NCI-H187 treated with DMSO at 0.1 percent for 48 hours (cell line): Measurements from ENCODE around the gene TRAF3.
"Not testable (repeated sequence)": the region's sequence is repeated elsewhere in the genome, so short reads cannot be mapped to it uniquely, and the experiment has no call there.

ENCODE experiments used
- DNase-seq: peaks from one replicate; lab custom pipeline; 2025; lab: John Stamatoyannopoulos, UW

The TRAF3 gene

GRCh38 chr14:102891556-102891955, 114.3 kb downstream of the TRAF3 start:
- no peak for DNase-seq

DNA sequence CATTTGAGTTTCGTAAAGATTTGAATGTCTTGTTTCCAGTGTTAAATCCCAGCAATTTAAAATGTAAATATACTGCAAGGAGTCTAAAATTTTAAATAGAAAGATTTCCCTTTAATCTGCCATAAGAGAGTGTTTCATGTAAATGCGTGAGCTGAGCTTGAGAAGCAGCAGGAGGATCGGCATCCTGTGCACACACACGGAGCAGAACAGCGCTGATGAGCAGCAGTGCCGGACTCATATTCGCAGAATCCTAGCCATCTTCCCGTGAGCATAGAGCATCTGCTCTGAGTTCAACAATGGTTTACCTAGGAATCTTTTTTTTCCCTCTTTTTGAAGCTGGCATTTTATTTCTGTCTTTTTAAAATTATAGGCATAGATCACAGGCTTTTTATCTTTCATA, 115.4 kb downstream of the TRAF3 start:
- DNase-seq: no peak

DNA sequence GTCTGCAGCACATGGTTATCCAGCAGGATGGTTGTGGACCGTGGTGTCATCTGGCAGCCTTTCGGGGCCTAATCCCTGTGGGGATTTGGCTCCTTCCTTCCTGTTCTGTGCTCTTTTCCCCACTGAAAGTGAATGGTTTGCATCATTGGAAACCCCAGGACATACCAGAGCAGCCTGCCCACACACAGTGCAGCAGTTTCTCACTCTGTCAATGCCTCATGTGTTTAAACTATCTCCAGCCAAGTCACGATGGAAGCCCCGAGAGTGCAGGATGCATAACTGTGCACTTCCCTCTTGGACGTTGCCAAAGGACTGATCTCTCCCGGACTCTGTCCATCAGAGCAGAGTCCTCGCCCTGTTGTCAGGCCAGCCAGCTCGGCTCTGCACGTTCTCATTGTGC, 116.2 kb downstream of the TRAF3 start:
- no peak for DNase-seq

DNA sequence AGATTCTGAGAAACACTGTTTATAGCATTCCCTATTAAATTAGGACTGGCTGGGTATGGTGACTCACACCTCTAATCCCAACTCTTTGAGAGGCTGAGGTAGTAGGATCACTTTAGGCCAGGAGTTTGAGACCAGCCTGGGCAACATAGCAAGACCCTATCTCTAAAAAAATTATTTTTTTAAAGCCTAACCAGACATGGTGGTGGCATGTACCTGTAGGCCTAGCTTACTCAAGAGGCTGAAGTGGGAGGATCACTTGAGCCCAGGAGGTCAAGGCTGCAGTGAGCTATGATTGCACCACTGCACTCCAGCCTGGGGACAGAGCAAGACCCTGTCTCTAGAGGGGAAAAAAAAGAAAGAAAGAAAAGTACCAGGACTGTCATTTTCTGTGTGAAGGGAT, 119.5 kb downstream of the TRAF3 start:
- DNase-seq: not testable (repeated sequence)

- DNase-seq: no peak
Measured at GRCh38 chr14:102897299-102898027, 120.2 kb downstream of the TRAF3 start.

DNA sequence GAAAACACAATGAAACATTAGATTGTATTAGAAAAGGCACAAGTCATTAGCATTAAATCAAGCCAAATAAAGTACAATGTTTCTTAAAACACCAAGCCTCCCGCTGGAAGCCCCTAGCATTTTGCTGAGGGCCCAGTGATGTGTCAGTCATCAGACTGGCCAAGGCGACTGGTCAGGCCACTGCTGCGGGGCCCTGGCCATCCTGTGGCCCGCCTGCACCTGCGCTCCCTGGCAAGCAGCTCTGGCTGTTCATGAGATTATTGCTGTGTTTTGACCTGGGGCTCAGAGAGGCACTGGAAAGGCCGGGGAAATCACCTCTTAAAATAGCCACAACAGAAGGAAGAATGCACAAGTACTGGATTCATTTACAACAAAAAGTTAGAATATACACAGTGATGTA, 121.0 kb downstream of the TRAF3 start:
- DNase-seq: no peak

DNA sequence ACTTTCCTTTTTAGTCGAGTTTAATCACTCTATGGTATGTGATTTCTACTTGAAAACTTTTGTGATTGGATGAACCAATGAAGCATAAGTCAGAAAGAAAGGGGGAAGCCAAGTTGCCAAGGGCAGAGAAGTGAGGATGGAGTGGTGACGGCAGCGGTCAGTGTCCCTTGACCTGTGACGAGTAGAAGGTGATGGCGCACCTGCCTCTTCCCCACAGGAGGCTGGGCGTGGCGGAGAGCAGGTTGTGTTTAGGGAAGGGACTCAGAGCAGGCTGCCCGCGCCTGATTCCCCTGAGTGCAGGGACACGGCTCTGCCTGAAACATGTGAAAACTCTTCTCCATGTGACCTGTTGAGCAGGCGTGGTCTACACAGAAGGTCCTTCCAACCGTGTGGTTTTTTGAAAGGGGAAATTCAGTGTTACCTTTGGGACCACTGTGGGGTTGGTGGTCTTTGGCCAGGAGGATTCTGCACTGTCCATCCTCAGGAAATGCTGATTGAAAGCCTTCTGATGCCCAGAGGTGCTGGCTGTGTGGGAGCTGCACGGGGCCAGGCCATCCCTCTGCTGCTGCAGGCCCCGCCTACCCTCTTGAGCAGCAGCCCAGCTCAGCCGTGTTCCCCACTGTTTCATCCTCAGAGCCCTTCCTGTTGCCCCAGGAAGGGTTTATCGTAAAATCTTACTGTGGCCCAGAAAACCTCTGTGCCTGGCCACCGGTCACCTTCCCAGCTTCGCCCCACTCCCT, 121.7 kb downstream of the TRAF3 start:
- peak; percentile 11 for DNase-seq

GRCh38 chr14:102899516-102899900, 122.3 kb downstream of the TRAF3 start:
- DNase-seq: no peak

GRCh38 chr14:102900631-102901571, 123.7 kb downstream of the TRAF3 start:
- no peak for DNase-seq

DNA sequence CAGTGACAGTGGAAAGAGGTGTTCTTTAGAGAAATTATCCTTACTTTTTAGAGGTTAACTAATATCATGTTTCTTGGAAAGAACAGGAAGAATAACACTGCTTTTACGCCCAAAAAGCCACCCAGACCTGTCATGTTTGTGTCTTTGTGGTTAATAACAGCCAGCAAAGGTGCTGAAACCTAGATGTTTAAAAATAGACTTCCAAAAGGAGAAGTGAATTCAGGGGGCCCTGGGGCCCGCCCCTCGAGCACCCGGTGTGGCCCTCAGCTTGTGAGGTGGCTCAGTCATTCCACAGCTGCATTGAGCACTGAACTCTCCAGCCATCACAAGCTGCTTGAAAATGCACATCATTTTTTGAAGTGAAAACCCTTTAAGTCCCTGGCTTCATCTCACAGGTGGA, 124.4 kb downstream of the TRAF3 start:
- DNase-seq: no peak

- DNase-seq: no peak
Measured at GRCh38 chr14:102902086-102902485, 124.8 kb downstream of the TRAF3 start.

GRCh38 chr14:102902523-102903247, 125.4 kb downstream of the TRAF3 start:
- DNase-seq: peak; percentile 15

- DNase-seq: no peak
Measured at GRCh38 chr14:102903248-102903888, 126.1 kb downstream of the TRAF3 start.

DNA sequence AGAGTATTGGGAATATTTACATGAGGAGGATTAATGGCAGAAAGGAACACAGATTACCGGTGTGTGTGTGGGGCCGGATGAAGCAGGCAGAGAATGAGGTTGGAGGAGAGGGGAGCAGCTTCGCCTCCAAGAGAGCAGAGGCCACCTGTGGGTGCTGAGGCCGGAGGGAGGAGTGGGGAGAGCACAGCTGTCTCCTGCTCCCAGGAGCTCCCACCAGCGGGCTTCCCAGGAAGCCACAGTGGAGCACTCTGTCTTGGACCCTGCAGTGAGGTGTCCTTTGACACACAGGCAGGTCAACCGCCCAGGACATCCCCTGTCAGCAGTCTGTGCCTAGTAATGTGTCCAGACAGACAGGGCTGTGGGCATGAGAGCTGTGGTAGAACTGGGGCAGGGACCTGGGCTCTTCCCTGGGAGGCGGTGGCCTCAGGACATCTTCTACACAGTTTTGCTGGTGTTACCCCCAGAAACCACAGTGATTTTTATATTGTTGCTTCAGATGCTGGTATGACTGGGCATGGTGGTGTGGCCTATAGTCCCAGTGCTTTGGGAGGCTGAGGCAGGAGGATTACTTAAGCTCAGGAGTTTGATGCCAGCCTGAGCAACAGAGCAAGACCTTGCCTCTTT, 126.8 kb downstream of the TRAF3 start:
- DNase-seq: no peak

DNA sequence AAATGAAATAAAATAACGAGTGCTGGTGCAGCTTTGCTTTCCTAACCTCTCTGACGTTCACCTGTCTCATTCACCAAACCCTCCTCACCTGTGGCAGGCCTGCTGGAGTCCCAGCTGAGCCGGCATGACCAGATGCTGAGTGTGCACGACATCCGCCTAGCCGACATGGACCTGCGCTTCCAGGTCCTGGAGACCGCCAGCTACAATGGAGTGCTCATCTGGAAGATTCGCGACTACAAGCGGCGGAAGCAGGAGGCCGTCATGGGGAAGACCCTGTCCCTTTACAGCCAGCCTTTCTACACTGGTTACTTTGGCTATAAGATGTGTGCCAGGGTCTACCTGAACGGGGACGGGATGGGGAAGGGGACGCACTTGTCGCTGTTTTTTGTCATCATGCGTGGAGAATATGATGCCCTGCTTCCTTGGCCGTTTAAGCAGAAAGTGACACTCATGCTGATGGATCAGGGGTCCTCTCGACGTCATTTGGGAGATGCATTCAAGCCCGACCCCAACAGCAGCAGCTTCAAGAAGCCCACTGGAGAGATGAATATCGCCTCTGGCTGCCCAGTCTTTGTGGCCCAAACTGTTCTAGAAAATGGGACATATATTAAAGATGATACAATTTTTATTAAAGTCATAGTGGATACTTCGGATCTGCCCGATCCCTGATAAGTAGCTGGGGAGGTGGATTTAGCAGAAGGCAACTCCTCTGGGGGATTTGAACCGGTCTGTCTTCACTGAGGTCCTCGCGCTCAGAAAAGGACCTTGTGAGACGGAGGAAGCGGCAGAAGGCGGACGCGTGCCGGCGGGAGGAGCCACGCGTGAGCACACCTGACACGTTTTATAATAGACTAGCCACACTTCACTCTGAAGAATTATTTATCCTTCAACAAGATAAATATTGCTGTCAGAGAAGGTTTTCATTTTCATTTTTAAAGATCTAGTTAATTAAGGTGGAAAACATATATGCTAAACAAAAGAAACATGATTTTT, 128.2 kb downstream of the TRAF3 start:
- no peak for DNase-seq

GRCh38 chr14:102906616-102907302, 129.5 kb downstream of the TRAF3 start:
- no peak for DNase-seq

DNA sequence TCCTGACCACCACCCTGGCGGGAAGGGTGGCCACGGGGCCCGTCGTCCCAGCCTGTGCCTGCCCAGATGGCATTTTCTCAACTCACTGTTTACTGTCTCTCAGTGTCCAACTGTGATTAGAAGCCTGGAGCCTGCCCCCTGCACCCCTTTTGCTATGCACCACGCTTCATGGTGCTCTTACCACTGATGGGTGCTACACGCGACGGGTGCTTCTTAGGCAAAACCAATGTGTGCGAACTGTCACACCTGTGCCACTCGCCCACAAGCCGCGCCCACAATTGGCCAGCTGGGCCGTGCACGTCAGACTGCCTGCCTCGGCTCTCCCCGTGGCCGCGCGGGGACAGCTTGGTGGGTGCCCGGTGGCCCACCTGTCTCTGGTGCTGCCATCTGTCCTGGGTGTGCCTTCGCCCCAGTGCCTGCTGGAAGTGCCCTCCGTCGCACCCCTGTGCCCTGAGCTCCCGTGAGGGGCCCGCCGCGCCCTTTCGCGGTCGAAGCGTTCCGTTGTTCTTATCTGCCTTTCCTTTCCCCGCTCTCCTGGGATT, 130.1 kb downstream of the TRAF3 start:
- no peak for DNase-seq

DNA sequence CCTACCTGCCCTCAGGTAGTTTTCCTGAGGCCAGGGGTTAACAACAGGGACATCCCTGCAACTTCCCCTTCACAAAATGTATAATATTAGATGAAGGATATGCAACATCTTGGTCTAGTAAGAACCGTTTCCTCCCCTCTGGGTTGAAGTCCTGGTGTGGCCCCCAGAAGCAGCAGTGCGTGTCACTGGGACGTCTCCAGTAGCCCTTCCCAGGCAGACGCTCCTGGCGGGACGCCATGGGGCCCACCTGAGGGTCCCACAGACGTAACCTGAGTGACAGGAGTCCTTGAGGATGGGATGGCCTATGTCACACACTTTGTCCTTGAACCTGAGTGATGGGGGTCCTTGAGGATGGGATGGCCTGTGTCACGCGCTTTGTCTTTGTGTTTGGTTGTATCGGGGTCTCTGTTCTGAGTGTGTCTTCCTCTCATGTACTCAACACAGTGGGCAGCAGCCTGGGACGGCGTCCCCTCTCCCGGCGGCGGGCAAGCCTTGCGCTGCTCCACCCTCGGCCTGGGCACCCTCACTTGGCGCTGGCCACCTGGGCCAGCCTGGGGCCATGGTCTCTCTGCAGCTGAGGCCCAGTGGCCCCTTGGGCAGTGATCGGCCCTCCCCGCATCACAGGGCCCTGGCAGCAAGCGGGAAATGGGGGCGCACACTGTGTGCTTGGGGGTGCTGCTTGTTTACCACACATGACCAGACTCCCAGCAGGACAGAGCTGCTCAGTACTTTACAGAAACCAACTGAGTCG, 130.9 kb downstream of the TRAF3 start:
- DNase-seq: no peak
